H1 (cell line): Measurements from ENCODE around the gene WDR1. TPM values are rescaled to one million over a fixed set of nuclear protein-coding genes. Genes with fewer than 3 reads are reported as not detected.

Source experiments
- CREB1 ChIP-seq: IDR thresholded peaks from 2 replicates; pipeline ENCODE4 v1.6.1; 2012; ENCODE audit warnings: inconsistent platforms
- KDM1A ChIP-seq: fragments of 200-600, 300-600 bp; sonication (generic); IDR thresholded peaks from 2 replicates; pipeline ENCODE4 v1.7.1; 2016; ENCODE audit warnings: mild to moderate bottlenecking, low read length, borderline replicate concordance
- POLR2AphosphoS5 ChIP-seq: IDR thresholded peaks from 2 replicates; pipeline ENCODE4 v1.6.1; 2011; ENCODE audit warnings: low read depth, low read length
- TEAD4 ChIP-seq: IDR thresholded peaks from 2 replicates; pipeline ENCODE4 v1.6.1; 2012; ENCODE audit warnings: low read depth, low read length, inconsistent platforms, mixed read lengths
- polyA plus RNA-seq, 7 experiments: library from polyadenylated mRNA; depleted of rRNA in 3 of 7; stranded (reverse) in 5 of 7; unstranded in 2 of 7; fragments of >200 nt in 5 of 7; fragments of 200-250 nt in 2 of 7; gene quantifications; 1 replicate in 5 of 7; 2 replicates in 1 of 7; 4 replicates in 1 of 7; pipeline versions ENCODE4 v1.2.1 to v1.2.3, GENCODE V29; 2011 to 2013; ENCODE audit warnings: missing spikeins in 2 of 7, mixed read lengths in 2 of 7
- total RNA-seq: library from RNA; stranded (reverse); fragmentation: NEBNext Ultra II Directional; extraction: Animal tissue kit (Norgen Biotek cat#: 25700); gene quantifications from 2 replicates; pipeline ENCODE4 v1.2.1, GENCODE V29; 2021

The WDR1 gene
- total and polyA plus RNA-seq, 2 of the 8 experiments (the other 6 are each of a cell fraction or from before 2014, with no cell fraction given), result 315 to 377 TPM

DNA sequence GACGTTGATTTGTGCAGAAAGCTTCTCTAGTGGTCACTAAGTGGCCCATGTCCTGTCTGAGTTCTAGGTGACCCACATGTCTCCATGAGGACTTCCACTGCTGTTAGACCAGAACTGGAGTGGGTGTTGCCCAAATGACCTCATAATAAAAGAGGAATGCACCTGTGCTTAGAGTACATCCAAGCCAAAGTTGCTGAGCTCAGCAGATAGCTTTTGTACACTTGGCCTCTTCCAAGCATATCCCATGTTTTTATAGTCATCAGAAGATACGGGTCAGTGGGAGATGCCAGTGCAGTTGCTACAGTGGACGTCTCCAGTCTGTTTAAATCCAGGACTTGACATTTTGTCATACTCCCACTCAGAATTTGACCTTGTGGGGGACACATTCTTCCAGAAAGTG is 37.6 kb upstream of the WDR1 start (continued):
- TF ChIP-seq KDM1A (no peak), TEAD4 (no peak), CREB1 (no peak), POLR2AphosphoS5 (no peak)
- TF ChIP-seq, all 59 proteins: peak for 0
